PC-9 (cell line): ENCODE results near the gene COLQ.

ENCODE experiments used
- EZH2 ChIP-seq: fragments of 200-600 bp; sonication (generic); IDR thresholded peaks from 2 replicates; pipeline ENCODE4 v1.8.0; 2017; ENCODE audit warnings: antibody characterized with exemption, low read depth
- TF ChIP-seq, protein P1 (sequence below): fragments of 200-600 bp; sonication (generic); conservative IDR thresholded peaks from 2 replicates; pipeline ENCODE4 v1.6.1; 2017; ENCODE audit warnings: mixed run types, antibody characterized with exemption, mild to moderate bottlenecking, moderate library complexity

DNA sequence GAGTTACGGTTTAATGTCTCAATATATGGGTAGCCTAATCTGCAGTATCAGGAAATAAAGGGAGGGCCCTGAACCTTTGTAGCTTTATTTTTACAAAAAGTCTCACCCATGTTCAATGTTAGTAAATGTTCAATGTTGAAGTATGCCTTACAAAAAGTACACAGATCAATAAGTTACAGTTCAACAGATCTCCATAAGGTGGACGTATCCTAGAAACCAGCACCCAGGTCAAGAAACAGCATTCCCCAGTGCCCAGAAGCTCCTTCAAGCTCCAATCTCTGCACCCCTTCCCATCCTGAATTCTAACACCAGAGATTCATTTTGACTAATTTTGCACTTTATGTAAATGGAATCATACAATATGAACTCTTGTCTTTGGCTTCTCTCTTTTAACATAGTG, 31.3 kb downstream of the COLQ start:
- TF ChIP-seq, protein P1, sequence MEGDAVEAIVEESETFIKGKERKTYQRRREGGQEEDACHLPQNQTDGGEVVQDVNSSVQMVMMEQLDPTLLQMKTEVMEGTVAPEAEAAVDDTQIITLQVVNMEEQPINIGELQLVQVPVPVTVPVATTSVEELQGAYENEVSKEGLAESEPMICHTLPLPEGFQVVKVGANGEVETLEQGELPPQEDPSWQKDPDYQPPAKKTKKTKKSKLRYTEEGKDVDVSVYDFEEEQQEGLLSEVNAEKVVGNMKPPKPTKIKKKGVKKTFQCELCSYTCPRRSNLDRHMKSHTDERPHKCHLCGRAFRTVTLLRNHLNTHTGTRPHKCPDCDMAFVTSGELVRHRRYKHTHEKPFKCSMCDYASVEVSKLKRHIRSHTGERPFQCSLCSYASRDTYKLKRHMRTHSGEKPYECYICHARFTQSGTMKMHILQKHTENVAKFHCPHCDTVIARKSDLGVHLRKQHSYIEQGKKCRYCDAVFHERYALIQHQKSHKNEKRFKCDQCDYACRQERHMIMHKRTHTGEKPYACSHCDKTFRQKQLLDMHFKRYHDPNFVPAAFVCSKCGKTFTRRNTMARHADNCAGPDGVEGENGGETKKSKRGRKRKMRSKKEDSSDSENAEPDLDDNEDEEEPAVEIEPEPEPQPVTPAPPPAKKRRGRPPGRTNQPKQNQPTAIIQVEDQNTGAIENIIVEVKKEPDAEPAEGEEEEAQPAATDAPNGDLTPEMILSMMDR, result no peak
- TF ChIP-seq EZH2, result no peak
